Measurements from ENCODE around the gene HYPK.
"Not testable (repeated sequence)": the region's sequence is repeated elsewhere in the genome, so short reads cannot be mapped to it uniquely, and the experiment has no call there.

- not testable (repeated sequence) for TF ChIP-seq CTCF (IDR thresholded peaks at IDR 0.05; ENCODE audit: borderline replicate concordance, extremely low read depth, low read length, poor library complexity, severe bottlenecking); EZH2 (IDR thresholded peaks at IDR 0.05; ENCODE audit: borderline replicate concordance, low read depth, low read length, severe bottlenecking)
Measured at GRCh38 chr15:43830691-43831275, 30.4 kb downstream of the HYPK start.
